DOHH2 (cell line): ENCODE data around the gene TTLL9.

Source experiments
- CTCF ChIP-seq: fragments of 200-600 bp; sonication (generic); IDR thresholded peaks from one replicate; pipeline ENCODE4 v1.5.1; 2014; ENCODE audit warnings: antibody characterized with exemption, mild to moderate bottlenecking, low read depth, low read length; ENCODE audit not compliant: poor library complexity, severe bottlenecking
- EZH2phosphoT487 ChIP-seq: fragments of 200-600 bp; sonication (generic); IDR thresholded peaks from 2 replicates; pipeline ENCODE4 v1.6.1; 2017; ENCODE audit warnings: borderline replicate concordance, mild to moderate bottlenecking, antibody characterized with exemption, low read length, moderate library complexity, mixed read lengths

GRCh38 chr20:31831771-31832306 is 38.6 kb upstream of the TTLL9 start:
- TF ChIP-seq CTCF (no peak), EZH2phosphoT487 (no peak)
